Measurements from ENCODE around the gene ANKMY1. TPM values are rescaled to one million over a fixed set of nuclear protein-coding genes. Genes with fewer than 3 reads are reported as not detected.

Gene ANKMY1
- total and polyA plus RNA-seq, 10 donors, result 7.6 to 45.5 (median 29.4) TPM

DNA sequence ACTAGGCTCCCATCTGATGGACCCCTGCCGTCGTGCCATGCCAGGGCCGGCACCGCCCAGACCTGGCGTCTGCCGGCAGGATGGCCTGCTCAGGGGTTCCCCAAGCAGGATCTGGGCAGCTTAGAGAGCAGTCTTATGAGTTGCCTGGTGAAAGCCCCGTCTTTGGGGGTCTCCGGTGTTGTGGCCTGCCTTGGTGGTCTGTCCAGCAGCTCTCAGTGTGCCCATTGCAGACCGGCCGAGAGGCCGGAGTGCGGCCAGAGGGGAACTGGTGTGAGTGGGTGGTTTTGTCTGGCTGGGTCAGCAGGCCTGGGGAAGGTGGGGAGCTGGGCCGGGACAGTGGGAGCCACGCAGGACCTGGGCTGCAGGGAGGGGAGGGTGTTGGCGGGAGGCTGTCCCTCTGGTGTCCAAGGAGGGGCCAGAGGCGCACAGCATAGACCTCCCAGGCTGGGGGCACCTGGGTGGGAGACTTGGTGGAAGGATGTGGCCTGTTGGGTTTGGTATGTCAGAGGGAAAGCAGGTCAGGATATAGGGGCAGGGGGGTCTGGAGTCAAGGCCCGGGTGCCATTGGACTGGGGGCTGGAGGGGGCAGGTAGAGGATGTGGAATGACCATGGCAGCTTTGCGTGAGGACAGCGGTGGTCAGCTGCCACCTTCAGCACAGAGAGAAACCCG, 105.9 kb downstream of the ANKMY1 start:
- H3K4me3 ChIP-seq, result peak overlapping the region in 7 of 8 donors; percentile 26 to 74 (median 46)
- H3K36me3 ChIP-seq, result no peaks in the 10 kb centered on the region
- no peaks in the 10 kb centered on the region for H3K9me3 ChIP-seq
- DNase-seq, result peak; percentile 62
- 46 to 82% (median 66%) methylated on average over 14 to 20 of the region's 20 CpGs for WGBS, 5 donors
- peaks cover 3 to 99% (median 62%) of the 10 kb centered on the region in 7 donors for H3K27me3 ChIP-seq (replicated peaks in 1 of 7)
- no peak overlapping the region for H3K27ac ChIP-seq
- TF ChIP-seq POLR2AphosphoS5 (IDR thresholded peaks at IDR 0.05), result no peak
- TF ChIP-seq POLR2A (IDR thresholded peaks at IDR 0.05), result no peak
- TF ChIP-seq, protein P1, sequence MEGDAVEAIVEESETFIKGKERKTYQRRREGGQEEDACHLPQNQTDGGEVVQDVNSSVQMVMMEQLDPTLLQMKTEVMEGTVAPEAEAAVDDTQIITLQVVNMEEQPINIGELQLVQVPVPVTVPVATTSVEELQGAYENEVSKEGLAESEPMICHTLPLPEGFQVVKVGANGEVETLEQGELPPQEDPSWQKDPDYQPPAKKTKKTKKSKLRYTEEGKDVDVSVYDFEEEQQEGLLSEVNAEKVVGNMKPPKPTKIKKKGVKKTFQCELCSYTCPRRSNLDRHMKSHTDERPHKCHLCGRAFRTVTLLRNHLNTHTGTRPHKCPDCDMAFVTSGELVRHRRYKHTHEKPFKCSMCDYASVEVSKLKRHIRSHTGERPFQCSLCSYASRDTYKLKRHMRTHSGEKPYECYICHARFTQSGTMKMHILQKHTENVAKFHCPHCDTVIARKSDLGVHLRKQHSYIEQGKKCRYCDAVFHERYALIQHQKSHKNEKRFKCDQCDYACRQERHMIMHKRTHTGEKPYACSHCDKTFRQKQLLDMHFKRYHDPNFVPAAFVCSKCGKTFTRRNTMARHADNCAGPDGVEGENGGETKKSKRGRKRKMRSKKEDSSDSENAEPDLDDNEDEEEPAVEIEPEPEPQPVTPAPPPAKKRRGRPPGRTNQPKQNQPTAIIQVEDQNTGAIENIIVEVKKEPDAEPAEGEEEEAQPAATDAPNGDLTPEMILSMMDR (IDR thresholded peaks at IDR 0.05 in 8 of 11, conservative IDR thresholded peaks at IDR 0.05 in 3 of 11), result no peak
- intact Hi-C loops (cut with DNase I; ENCODE audit: low total_unique reads), result no loop called here
- H3K4me1 ChIP-seq, result peaks cover 4 to 56% (median 31%) of the 10 kb centered on the region in 6 donors

DNA sequence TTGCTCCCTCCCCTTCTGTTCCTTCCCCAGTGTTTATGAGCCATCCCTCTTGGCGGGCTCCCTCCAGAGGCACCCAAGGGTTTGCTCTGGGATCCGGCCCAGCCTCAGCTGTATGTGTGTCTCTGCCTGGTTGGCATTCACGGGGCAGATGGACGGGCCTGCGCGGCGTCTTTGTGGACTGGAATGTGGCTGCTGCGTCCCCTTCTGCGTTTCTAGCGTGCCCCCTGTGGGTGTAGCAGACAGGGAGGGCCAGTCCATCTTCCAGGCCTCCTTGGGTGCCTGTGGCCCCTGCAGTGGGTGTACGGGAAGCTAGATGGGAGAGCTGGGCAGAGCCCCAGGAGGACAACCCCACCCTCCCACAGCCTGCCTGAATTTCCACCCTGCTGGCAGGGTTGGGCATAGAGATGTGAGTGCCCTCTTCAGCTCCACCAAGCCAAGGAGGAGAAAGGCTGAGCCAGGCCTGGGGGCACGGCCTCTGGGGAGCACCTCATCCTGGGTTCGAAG, 106.6 kb downstream of the ANKMY1 start:
- WGBS, 5 donors, result 80 to 92% (median 87%) methylated on average over 4 to 13 of the region's 13 CpGs
- no peak for TF ChIP-seq POLR2AphosphoS5 (IDR thresholded peaks at IDR 0.05)
- TF ChIP-seq POLR2A (IDR thresholded peaks at IDR 0.05), result no peak
- TF ChIP-seq, protein P1 (IDR thresholded peaks at IDR 0.05 in 8 of 11, conservative IDR thresholded peaks at IDR 0.05 in 3 of 11), result no peak
- Histone ChIP-seq H3K4me1 (peaks cover 4 to 52% (median 31%) of the 10 kb centered on the region in 6 donors), H3K27ac (no peak overlapping the region), H3K9me3 (no peaks in the 10 kb centered on the region), H3K27me3 (replicated peaks in 1 of 7) (peaks cover 3 to 96% (median 54%) of the 10 kb centered on the region in 7 donors), H3K4me3 (no peak overlapping the region), H3K36me3 (no peaks in the 10 kb centered on the region)
- intact Hi-C loops (cut with DNase I; ENCODE audit: low total_unique reads), result no loop called here
- DNase-seq, result peak; percentile 69

DNA sequence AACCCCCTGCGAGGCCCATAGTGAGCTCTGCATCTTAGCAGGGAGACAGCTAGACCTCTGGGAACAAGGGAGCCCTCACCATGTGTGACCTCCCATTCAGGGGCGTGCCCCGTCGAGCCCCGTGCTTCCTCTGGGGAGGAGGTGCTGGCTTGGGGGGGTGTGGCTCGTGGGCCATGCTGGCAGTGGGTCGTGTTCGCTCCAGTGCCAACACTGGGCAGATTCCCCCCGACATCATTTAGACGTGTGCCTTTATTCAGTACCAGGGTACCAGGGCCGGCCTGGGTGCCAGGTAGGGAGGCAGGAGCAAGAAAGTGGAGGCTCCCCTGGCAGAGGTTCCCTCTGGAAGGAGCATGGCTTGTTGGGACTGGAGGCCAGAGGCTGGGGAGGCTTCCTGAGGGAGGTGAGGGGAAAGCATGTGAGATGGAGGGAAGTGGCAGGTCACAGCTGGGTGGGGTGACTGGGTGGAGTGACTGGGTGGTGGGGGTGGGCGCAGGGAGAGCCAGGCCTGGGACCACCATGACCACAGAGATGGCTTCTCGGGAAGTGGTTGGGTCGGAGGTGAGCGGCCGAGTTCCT, 107.2 kb downstream of the ANKMY1 start:
- no peaks in the 10 kb centered on the region for H3K9me3 ChIP-seq
- H3K27me3 ChIP-seq (replicated peaks in 1 of 7), result peaks cover 3 to 90% (median 49%) of the 10 kb centered on the region in 7 donors
- 51 to 67% (median 64%) methylated on average over 6 to 16 of the region's 16 CpGs for WGBS, 5 donors
- H3K27ac ChIP-seq, result no peak overlapping the region
- H3K4me1 ChIP-seq, result peaks cover 4 to 46% (median 29%) of the 10 kb centered on the region in 6 donors
- intact Hi-C loops (cut with DNase I; ENCODE audit: low total_unique reads), result no loop called here
- H3K4me3 ChIP-seq, result no peak overlapping the region
- no peaks in the 10 kb centered on the region for H3K36me3 ChIP-seq
- DNase-seq, result no peak
- no peak for TF ChIP-seq POLR2A (IDR thresholded peaks at IDR 0.05)
- TF ChIP-seq, protein P1 (IDR thresholded peaks at IDR 0.05 in 8 of 11, conservative IDR thresholded peaks at IDR 0.05 in 3 of 11), result no peak

Data from spleen (tissue), 11 donors.